NCI-H748 treated with DMSO at 0.1 percent for 48 hours (cell line): ENCODE results near the gene EVA1B.

ENCODE experiments used
- DNase-seq: peaks from one replicate; lab custom pipeline; 2025; lab: John Stamatoyannopoulos, UW

Gene EVA1B, protein sequence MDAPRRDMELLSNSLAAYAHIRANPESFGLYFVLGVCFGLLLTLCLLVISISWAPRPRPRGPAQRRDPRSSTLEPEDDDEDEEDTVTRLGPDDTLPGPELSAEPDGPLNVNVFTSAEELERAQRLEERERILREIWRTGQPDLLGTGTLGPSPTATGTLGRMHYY

GRCh38 chr1:36323636-36324352 lies at the start of gene EVA1B:
Gene EVA1B (minus strand): TSS chr1:36323645. CDS start chr1:36323037, 608 bp downstream.
- DNase-seq: no peak

- no peak for DNase-seq
These were observed 49.2 kb upstream of the EVA1B start for GRCh38 chr1:36372617-36373016.

DNA sequence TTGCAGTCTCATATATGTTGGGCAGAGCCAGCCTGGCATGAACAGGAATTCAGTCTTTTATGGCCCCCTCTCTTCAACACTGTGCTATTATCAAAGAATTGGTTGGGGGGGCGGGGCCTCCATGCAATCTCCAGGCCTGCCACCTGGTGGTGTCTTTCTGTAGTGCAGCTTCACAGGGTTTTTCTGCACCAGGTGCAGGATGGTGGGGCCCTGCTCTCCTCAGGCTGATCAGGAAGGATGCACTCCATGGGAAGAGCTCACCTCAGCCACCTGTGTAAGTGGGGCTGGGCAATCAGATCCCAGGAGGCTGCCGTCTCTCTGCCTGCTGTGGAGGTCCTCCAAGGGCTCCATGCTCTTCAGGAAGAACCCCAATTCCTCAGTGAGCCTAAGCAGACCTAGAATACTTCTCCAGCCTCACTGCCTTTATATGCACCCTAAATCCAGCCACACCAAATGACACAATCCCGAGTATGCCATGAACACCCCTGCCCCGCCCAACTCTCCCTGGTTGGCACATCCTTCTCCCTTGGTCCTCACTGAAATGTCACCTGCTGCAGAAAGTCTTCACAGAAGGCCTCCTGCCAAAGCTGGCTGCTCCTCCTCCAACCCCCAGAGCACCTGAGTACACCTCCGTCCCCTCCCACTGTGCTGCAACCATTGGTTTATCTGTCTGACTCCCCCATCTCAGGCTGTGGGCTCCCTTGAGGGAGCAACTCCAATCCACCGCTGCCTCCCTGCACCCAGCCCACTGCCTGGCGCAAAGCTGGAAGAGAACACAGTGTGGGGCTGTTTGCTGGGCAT lies 45.8 kb upstream of the EVA1B start:
- peak; percentile 21 for DNase-seq

DNA sequence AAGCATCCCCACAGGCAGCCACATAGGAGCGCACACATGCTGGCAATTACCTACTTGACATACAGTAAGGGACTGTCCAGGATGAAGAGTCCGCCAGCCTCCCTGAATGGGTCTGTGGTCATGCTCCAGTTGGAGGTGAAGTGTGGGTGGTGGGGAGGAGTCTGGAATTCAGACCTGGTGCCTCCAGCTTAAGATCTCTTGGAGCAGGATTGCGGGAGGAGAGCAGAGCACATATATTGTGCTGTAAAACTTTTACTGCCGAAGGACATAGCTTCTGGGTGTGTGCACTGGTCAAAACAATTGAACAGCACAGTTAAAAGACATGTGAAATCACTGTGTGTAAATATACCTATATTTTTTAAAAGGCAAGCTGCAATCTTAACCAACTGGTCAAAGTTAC lies 44.4 kb upstream of the EVA1B start:
- no peak for DNase-seq

DNA sequence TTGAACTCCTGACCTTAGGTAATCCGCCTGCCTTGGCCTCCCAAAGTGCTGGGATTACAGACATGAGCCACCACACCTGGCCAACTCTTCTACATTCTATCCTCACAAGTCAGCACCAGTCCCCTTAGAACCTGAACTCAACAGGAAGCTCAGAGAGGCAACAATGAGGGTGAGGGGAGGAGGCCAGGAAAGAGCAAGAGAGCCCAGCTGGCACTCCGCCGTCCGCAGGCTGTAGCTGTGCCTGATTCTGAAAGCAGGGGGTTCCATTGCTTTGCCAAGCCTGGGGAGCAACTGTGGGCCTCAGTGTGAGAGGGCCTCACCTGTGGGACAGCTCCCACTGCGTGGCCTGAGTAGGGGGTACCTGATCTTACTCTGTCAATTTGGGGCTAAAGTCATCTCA lies 43.6 kb upstream of the EVA1B start:
- DNase-seq: no peak

DNA sequence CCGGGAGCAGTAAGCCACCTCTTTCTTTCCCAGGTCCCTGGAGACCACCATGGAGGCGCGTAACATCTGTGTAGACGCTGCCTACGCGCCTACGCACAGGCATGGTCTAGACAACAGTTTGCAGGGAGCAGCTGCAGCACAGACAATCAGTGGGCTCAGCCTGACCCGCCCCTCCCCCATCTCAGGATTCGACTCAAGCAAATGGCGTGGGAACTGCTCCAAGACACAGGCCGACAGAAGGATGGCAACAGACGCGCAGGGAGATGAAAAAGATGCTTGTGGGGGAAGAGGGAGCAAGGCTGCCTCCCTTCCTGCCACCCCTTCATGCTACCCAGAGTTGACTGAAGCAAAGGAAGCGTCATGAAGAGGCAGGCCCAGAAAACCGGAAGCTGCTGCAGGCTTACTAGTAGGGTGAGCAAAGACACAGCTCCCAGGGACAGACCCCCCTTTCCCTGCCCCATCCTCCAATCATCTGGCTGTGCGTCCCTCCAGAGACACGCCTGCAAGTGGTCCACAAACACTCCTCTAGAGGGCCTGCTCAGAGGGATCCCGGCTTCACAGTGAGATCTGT lies 42.7 kb upstream of the EVA1B start:
- DNase-seq: no peak

- DNase-seq: no peak
These were observed 41.9 kb upstream of the EVA1B start for GRCh38 chr1:36365381-36365780.

DNA sequence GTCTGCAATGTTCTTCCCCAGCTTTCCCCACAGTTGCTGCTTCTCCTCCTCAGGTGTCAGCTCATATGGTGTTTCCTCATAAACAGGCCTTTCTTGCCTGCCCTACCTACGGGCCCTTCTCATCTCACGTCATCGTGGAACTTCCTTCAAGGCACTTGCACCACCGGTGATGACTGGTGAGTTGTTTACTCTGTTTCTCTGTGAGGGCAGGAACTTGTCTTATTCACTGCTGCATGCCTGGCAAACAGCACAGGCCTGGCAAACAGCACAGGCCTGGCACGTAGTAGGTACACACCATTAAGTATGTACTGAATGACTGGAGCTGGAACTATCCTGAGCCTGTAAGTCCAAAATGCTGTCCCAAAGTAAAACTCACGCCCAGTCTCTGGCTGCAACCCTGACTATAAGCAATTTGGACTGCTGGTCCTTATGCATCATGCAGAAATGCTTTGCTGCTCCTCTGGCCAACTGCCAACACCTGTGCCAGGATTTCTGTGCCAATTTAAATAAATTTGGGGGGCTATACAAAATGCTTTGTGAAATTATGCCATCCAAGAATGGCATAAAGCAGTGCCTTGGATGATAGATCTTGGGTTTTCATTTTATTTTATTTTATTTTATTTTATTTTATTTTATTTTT lies 36.6 kb upstream of the EVA1B start:
- DNase-seq: no peak

DNA sequence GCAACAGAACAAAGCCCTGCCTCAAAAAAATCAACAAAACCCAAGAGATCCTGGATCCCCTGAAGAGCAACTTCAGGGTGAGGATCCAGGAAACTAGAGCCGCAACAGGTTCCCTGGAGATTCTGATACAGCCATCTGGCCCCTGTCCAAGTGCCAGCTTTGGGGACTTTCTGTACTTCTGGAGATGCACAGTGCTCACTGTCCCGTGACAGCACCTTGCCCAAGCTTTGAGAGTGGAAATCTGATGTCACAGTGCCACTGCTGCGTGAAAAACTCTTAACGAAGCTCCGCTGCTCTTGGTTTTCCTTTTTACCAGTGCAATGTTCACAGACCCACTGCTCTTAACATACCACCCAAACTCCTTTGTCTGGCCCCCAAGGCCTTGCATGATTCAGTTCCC lies 35.9 kb upstream of the EVA1B start:
- no peak for DNase-seq

GRCh38 chr1:36358514-36359084 lies 35.2 kb upstream of the EVA1B start:
- no peak for DNase-seq

DNA sequence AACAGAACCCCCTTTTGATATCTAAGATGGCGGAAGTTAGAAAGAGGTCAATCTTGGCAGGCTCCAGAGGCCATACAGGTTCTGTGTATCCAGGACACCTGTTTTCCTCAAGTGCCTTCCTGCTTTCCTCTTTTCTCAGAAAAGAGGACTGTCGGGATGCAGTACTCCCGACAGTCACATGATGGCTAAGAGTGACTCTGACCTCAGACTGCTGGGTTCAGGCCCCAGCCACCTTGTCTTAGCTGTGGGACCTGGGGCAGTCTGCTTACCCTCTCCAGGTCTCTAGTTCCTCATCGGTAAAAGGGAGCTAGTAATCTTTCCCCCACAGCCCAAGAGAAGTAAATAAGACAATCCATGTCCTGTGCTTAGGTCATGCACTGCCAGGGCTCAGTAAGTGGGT lies 32.4 kb upstream of the EVA1B start:
- no peak for DNase-seq

GRCh38 chr1:36354486-36354885 lies 31.0 kb upstream of the EVA1B start:
- no peak for DNase-seq

- DNase-seq: no peak
These were observed 29.7 kb upstream of the EVA1B start for GRCh38 chr1:36352910-36353878.

DNA sequence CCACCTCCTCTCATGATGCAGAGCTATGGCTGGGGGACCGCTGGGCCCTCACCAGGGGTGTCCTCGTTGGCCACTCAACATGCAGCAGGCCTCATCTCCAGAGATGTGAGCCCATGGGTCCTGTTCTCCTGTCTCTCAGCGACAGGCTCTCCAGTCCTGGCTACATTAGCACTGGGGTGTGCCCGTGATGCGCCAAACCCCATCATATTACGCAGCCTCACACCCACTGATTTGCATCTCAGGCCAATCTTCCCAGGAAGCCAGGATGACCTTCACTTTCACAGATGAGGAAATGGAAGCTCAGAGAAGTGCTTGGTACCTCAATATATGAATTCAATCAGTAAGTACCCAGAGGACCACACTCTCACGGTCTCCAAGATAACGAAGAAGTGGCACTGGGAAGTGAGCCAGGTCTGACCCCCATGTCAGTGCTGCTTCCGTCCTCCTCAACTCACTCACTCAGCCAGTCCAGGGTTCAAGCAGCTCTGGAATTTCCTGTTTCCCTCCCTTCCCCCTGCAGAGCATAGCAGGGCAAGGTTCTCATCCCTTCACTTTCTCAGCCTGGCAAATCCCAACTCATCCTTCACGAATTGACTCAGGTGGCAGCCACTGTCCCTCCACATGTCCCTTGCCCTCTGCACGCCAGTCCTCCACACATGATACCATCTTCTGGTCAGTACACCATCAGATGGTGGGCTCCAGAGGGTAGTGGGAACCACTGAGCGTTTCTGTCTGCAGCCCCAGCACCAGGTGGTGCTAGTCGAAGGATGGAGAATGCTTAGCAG lies 28.9 kb upstream of the EVA1B start:
- DNase-seq: no peak

GRCh38 chr1:36351227-36351977 lies 28.0 kb upstream of the EVA1B start:
- no peak for DNase-seq

DNA sequence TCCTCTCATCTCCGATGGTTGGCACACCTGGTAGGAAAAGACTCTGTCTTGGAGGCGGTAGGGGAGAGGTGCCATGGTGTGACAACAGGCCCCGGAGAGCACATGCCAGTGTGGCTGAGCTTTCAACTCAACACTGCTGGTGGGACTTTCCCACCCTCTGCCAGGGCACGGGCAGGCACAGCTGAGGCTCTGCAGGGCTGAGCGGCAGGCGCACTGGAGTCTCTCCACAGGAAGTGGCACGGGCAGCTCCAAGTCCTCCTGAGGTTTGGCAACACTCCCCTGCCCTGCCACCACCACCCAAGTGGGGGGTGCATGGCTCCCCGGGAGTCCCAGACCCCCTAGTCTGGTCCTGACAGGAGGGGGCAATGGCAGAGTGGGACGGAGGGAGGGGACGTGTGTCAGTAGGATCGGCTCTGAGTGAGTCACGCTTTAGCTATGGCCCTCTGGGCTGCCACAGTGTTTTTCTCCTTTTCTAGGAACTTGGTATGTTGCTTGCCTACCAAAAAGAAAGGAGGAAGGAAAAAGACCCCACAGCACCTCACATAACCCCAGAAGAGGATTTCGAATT lies 27.3 kb upstream of the EVA1B start:
- no peak for DNase-seq

GRCh38 chr1:36349839-36350238 lies 26.4 kb upstream of the EVA1B start:
- DNase-seq: no peak

DNA sequence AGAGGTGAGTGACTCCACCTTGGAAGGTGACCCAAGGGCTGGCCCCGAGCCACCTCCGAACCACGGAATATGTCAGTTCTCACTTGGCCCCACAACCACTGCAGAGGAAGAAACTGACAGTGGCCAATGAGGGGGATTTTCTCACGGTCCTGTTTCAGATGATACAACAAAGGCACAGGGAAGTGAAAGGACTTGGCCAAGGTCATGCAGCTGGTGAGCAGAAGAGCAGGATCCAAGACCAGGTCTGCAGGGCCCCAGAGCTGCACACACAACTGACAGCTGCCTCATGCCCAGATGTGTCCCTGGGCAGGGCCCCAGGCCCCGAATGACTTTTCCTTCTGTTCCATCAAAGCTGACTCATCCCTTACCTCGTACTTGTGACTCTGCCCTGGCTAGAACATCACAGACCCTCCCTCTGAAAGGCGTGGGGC lies 25.8 kb upstream of the EVA1B start:
- no peak for DNase-seq
